NCI-H526 (cell line): ENCODE results near the gene FAM168A.

Experiments used
- DNase-seq, 2 experiments: peaks; one replicate each; lab custom pipeline; 2025; lab: John Stamatoyannopoulos, UW

The FAM168A gene

GRCh38 chr11:73597956-73598718 is at the start of gene FAM168A:
FAM168A (minus strand) TSS chr11:73598112; CDS start chr11:73468474, 129,638 bp downstream.
- peak; percentile 99 to 100 for DNase-seq

- DNase-seq: peak; percentile 94 to 99
These were observed 49.7 kb upstream of the FAM168A start for GRCh38 chr11:73647459-73648100.

GRCh38 chr11:73645972-73646631 is 48.2 kb upstream of the FAM168A start, which contains the start of gene PLEKHB1:
PLEKHB1 (plus strand) TSS chr11:73646581; CDS start chr11:73646609, 28 bp downstream.
- no peak for DNase-seq

DNA sequence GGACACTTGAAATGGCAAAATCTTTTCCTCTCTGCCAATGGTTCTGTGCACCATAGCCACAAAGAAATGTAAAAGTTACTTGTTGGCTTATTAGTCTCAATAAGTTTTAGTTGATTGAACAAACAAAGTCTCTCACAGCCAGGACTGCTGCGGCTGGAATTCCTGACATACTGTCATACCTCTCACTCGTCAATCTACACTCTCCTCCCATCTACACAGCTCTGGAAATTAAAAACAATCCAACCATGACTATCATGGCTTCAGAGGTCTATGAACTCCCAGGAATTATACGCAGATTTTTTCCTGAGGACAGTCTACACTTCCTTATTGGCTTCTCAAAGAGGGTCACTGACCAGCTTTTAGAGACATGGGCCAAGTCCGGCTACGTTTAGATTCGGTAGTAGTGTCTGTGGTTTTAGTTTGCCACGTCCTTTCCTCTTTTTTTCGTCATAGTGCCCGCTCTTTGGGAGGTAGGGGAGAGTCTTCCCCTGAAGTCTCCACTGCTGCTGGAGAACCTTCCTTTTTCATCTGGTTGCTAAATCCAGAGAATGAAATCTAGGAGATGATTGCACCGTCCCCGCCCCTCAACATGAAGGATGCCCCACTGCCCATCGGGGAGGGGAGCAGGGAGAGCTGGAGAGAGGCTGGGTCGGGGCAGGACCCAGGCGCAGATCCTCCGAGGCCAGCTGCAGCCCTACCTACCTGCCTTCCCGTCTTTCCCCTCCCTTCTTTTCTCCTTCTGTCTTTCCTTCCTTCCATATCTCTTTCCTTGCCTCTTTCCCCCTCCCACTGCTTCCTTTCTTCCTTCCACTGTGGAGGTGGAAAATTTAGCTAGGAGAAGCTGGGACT is 47.4 kb upstream of the FAM168A start:
- no peak for DNase-seq

GRCh38 chr11:73641668-73642067 is 43.8 kb upstream of the FAM168A start:
- no peak for DNase-seq

DNA sequence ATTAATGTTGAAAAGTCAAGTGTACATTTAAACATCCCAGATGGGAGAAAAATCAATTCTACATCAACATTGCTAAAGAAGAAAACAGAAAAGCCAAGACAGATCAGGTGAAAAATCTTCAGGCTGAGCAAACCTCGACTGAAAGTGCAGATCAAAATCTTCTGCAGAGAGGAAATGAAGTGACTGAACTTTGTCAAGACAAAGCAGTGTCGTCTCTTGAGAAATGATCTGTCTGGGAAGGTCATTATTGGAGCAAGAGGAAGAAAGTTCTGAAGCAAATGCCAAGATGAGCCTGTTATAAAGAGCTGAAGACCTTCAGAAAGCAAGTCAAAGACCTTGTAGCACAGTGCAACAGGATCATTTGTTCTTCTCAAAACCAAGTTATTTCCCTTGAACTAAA is 42.7 kb upstream of the FAM168A start:
- no peak for DNase-seq

- no peak for DNase-seq
These were observed 39.1 kb upstream of the FAM168A start for GRCh38 chr11:73637012-73637411.

DNA sequence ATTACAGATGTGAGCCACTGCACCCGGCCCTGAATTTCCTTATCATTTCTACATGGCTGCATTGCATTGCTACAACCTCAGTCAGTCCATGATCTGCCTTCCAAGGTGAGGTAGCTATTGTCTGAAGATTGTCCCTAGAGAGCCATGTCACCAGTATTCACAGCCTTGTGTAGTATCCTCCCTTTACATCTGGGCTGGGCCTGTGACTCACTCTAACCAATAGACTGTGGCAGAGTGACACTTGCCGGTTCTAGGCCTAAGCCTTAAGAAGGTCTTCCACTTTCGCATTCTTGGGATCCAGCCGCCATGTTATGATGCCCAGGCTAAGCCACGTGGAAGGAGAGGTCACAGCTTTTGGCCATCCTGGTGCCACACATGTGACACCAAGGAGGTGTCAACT is 38.3 kb upstream of the FAM168A start:
- DNase-seq: no peak

DNA sequence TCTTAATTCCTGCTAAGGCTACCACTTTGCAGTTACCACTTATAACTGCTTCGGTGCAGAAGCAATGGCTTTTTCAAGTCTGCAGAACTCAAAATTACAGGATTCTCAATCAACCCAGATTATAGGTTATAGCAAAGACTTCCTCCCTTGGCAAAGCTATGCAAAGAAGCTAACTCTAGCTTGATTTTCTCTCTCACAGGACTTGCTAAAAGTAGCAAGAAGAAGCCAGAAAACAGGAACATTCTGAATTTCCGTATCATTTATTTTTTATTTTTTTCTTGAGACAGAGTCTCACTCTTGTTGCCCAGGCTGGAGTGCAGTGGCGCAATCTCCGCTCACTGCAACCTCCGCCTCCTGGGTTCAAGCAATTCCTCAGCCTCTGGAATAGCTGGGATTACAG is 37.8 kb upstream of the FAM168A start:
- no peak for DNase-seq

DNA sequence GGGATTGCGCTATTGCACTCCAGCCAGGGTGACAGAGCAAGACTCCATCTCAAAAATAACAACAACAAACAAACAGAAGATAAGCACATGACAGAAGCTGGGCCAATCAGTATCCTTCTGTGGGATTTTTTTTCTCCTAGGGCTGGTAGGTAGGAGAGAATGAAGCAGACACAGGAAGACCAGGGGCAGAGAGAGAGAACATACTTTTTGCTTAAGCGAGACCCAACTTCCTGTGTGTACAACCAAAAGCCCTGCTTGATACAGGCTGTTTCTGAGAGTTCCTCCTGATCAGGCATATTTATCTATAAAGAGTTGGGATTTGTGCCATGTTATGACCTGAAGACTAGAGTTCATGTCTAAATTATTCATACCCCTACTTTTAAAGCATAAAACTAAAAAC is 36.1 kb upstream of the FAM168A start:
- DNase-seq: no peak

DNA sequence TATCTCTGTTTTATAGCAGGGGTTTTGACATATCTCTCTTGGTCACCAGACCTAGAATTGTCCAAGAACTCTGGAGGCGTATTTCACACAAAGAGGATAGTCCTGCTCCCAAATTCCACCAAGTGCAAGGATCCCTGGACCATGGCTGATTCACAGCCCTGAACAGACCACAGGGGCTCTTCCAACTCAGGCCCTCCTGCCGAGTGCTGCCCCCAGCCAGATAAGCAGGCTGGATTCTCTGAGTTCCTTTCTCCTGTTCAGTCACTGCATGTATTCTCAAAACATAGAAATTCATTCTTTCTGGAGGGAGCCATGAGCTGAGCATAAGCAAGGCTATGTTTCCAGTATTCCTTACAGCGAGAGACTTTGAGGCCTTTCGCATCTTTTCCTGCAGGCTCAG is 35.1 kb upstream of the FAM168A start:
- DNase-seq: no peak

DNA sequence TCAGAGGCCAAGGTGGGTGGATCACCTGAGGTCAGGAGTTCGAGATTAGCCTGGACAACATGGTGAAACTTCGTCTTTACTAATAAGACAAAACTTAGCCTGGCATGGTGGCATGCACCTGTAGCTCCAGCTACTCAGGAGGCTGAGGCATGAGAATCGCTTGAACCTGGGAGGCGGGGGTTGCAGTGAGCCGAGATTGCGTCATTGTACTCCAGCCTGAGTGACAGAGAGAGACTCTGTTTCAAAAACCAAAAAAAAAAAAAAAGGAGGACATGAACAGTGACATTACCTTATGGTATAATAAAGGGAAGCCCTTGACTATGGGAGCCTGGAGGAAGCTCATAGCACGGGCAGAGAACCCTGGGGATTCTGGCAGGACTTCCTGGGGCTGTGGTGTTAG is 32.0 kb upstream of the FAM168A start:
- no peak for DNase-seq

- peak; percentile 62 to 86 for DNase-seq
These were observed 27.9 kb upstream of the FAM168A start for GRCh38 chr11:73625696-73626318.

- no peak for DNase-seq
These were observed 25.8 kb upstream of the FAM168A start for GRCh38 chr11:73623686-73624085.

- DNase-seq: no peak
These were observed 25.1 kb upstream of the FAM168A start for GRCh38 chr11:73622926-73623593.

- DNase-seq: no peak
These were observed 16.7 kb upstream of the FAM168A start for GRCh38 chr11:73614591-73614990.

DNA sequence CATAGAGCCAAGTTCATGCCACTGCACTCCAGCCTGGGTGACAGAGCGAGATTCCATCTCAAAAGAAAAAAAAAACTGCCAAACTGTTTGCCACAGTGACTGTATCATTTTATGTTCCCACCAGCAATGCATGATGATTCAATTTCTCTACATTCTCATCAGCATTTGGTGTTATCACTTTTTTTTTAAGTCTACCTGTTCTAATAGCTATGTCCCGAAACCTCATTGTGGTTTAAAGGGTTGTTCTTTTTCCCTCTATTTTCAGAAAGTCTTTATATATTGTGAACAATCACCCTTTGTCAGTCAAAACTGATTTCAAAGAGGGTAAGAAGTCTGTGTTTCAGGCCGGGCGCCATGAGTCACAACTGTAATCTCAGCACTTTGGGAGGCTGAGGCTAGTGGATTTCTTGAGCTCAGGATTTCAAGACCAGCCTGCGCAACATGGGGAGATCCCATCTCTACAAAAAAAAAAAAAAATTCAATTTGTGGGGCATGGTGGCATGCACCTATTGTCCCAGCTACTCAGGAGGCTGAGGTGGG is 14.8 kb upstream of the FAM168A start:
- DNase-seq: no peak

- no peak for DNase-seq
These were observed 937 bp upstream of the FAM168A start for GRCh38 chr11:73598719-73599379.

GRCh38 chr11:73597336-73597955 is 466 bp downstream of the FAM168A start:
- DNase-seq: peak in 1 of 2 experiments; percentile 52

- no peak for DNase-seq
These were observed 1.4 kb downstream of the FAM168A start for GRCh38 chr11:73596547-73596946.
